GM19099 (cell line): Measurements from ENCODE around the gene MOGAT2.

Source experiments
- POLR2A ChIP-seq: IDR thresholded peaks from 3 replicates; pipeline ENCODE4 v1.6.1; 2011; ENCODE audit warnings: low read depth; ENCODE audit not compliant: insufficient read length; ENCODE audit errors: extremely low read depth

The MOGAT2 gene

DNA sequence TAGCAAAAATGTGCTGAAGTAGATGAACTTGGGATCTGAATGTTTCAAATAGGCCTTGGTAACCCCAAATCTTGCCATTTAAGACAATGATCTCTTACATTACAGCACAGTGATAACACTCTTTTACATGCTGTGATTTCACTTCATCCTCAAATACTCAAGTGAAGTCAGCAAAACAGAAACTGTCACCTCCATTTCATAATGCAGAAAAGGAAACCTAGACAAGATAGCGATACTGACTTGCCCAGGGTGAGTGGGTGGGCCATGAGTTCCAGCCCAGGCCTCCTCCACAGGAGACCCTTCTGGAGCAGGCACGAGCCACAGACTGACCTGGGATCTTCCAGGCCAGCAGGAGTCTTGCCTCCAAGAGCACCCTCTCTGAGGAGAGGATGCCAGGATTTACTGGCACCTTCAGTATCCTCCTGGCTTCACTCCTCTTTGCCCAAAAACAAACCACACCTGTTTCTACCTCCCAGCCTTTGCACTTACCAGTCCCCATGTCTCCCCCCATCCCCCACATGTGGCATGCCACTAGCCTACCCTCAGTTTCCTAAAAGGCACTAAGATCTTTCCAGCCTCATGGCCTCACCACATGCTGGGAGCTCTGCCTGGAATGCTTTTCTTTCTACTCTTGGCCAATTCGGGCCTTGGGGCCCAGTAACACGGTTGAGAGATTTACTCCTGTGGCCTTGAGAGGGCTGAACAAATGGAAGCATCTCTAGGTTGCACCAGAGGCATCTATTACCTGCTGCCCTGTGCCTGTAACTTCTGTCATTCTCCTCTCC lies 49.0 kb downstream of the MOGAT2 start:
- TF ChIP-seq POLR2A = peak; percentile 13

GRCh38 chr11:75767228-75767572 lies 49.6 kb downstream of the MOGAT2 start:
- no peak for TF ChIP-seq POLR2A

- TF ChIP-seq POLR2A = no peak
Observed at GRCh38 chr11:75767793-75768111, 50.1 kb downstream of the MOGAT2 start.

DNA sequence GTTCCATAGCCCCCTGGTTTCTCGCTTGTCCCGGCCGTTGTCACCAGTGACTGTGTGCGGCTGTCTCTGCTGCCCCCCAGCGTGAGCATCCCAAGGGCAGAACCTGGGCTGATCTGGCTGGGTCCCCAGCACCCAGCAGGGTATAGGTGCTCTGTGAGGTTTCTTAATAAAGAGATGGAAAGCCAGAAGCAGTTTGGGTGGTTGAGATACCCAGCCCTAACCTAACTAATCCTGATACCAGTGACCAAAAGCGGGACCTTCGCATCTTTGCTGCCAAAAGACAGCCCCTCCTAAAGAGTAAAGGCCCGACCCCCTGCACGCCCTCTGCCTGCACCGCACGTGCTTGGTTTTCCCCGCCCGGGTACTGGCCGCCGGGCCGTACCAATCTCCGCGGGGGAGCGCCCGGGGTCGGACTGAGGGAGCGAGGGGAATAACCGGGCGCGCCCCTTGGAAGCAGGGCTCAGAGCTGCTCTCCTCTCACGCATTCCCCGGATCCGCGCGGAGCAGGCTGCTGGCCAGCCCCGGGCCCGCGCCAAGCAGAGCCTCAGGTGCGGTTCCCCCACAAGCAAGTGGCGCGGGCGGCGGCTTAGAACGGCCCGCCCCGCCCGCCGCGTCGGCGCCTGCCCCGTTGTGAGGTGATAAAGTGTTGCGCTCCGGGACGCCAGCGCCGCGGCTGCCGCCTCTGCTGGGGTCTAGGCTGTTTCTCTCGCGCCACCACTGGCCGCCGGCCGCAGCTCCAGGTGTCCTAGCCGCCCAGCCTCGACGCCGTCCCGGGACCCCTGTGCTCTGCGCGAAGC lies 50.7 kb downstream of the MOGAT2 start, which contains the start of gene DGAT2:
TSS of gene DGAT2 (plus strand) at position 667 of the 797 bp plus-strand sequence. CDS start 214 bp downstream, outside the sequence.
- peak; percentile 72 for TF ChIP-seq POLR2A

DNA sequence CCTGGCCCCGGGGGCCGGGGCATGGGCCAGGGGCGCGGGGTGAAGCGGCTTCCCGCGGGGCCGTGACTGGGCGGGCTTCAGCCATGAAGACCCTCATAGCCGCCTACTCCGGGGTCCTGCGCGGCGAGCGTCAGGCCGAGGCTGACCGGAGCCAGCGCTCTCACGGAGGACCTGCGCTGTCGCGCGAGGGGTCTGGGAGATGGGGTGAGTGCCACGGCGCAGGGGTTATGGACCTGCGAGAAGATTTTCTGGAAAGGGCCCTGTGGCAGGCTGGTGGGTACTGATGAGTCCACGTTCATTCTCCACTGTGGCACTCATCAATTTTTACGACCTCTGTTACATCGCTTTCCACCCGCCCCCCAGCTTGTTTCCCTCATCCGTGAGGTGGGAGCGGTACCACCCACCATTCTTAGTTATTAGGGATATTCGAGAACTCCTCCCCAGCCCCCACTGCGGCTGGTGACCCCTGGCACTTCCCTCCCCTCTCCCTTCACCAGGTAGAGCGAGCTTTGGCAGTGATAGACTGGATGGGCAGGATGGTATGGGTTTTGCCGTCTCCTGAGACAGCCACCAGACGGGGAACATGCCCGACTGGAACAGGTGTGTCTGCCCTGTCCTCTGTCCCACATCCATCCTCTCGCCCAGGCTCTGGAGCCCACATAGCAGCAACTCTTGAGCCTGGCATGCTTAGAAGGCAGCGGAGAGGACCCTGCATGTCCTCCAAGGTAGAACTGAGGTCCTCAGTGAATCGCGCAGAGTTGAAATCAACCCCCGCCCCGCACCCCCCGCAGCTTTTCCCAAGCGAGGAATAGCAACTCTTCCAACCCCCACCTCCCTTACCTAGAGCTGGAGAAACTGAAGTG lies 51.5 kb downstream of the MOGAT2 start:
- no peak for TF ChIP-seq POLR2A

GRCh38 chr11:75770102-75770501 lies 52.5 kb downstream of the MOGAT2 start:
- TF ChIP-seq POLR2A = no peak

DNA sequence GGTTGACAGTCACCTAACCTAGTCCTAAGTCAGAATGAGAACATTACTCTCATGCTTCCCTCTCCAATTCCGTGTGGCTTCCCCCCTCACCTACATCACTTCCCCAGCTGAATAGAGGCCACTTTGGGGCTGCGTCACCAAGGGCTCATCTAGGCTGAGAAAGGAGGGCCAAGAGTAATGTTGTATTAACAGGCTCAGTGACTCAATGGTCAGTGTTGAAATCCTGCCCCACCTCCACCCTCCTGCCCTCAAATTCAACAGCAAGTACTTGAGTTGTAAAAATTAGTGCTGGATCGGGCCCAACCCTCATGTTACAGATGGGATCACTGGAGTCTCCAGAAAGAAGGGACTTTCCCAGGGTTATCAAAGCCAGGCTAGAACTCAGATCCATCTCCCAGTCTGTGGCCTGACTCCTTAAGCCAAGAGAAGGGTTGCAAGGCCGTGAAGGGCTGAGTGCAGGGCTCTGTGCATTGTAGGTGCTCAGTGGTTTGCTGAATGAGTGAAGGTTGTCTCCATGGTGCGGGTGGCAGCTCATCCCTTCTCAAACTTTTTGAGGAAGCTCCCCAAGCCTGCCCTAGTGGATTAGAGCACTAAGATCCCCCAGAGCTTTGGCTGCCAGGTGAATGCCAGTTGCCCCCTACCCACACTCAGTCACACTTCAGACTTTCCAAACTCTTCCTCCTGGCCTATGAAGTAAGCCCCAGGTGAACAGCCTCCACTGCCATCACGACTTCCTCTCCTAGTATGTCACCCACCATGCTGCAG lies 54.2 kb downstream of the MOGAT2 start:
- TF ChIP-seq POLR2A = no peak

GRCh38 chr11:75773595-75774353 lies 56.1 kb downstream of the MOGAT2 start:
- TF ChIP-seq POLR2A = peak; percentile 35

- no peak for TF ChIP-seq POLR2A
Observed at GRCh38 chr11:75775056-75775455, 57.4 kb downstream of the MOGAT2 start.

GRCh38 chr11:75776546-75776945 lies 58.9 kb downstream of the MOGAT2 start:
- TF ChIP-seq POLR2A = no peak

DNA sequence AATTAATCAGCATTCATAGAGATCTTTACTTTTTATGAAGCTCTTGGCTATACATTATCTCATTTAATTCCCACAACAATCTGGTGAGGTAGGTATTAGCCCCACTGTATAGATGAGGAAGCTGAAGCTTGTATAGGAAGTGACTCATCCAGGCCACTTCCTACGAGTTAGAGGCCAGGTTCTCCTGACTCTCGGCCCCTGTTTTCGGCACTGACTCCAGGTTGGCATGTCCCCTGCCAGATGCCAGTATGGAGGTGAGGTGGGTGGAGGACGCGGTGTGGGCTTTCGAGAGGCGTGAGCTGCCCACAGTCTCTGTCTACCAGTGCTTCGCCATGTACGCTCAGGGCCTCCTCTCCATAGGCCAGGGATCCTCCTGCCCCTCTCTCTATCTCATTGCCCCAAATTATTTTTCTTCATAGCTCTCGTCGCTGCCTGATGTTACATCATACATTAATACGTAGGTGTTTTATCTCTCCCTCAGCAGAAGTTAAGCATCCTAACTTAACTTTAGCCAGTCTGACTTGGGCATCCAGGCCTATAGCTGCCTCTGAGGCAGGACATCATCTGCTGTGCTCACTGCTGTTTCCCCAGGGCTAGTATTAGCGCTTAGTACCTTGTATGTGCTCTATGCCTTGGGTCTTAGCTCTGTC lies 59.9 kb downstream of the MOGAT2 start:
- no peak for TF ChIP-seq POLR2A

GRCh38 chr11:75778962-75779361 lies 61.3 kb downstream of the MOGAT2 start:
- TF ChIP-seq POLR2A = no peak

DNA sequence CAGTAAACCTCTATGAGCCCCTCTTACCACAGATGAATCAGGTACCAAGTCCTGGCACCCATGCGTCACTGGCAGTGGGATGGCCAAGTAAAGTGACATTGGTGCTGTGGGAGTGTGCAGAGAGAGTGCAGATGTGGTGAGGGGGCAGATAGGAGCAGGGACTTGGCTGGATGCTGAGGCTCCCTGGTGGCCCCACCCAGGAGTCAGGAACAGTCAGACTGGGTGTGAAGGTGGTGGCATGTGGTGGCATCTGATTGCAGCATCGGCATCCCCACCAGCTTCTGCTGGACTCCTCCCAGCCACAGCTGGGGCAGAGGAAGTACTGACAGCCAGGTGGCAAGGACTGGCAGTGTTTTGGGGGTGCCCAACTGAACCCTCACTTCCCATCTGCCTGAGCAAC lies 62.3 kb downstream of the MOGAT2 start:
- no peak for TF ChIP-seq POLR2A
